ENCODE results near the gene FRMPD2. TPM values are rescaled to one million over a fixed set of nuclear protein-coding genes. Genes with fewer than 3 reads are reported as not detected.
A peak's percentile ranks its signal among the peaks of the same experiment; 100 is the strongest.

FRMPD2 gene
- total RNA-seq, 1 experiment from 2014 or later: 0.30 TPM

DNA sequence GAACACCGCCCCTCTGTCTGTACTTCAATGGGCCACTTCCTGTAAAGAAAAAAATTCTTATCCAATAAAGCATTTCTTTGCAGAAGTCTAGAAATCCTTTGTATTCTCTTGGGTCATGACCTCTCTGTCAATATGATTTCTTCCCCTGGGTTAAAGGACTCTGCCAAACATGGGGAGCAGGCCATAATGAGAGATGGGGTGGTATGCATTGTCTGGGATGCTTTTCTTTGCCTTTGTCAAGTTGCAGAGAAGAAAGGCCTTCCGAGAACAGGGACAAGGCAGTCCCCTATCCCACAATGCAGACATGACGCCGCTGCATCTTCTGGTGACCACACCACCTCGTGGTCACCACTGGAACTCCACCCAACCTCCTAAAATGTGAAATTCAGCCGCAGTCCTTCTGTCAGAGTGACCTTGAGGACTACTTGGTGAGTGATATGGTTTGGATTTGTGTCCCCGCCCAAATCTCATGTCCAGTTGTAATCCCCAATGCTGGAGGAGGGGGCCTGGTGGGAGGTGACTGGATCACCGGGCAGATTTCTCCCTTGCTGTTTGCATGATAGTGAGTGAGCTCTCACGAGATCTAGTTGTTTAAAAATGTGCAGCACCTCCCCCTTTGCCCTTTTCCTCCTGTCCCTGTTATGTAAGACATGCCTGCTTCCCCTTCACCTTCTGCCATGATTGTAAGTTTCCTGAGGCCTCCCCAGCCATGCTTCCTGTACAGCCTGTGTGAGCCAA is 15.2 kb upstream of the FRMPD2 start:
- no peaks in the 10 kb centered on the region for H3K79me2 ChIP-seq (ENCODE audit: insufficient read depth, low read length)

DNA sequence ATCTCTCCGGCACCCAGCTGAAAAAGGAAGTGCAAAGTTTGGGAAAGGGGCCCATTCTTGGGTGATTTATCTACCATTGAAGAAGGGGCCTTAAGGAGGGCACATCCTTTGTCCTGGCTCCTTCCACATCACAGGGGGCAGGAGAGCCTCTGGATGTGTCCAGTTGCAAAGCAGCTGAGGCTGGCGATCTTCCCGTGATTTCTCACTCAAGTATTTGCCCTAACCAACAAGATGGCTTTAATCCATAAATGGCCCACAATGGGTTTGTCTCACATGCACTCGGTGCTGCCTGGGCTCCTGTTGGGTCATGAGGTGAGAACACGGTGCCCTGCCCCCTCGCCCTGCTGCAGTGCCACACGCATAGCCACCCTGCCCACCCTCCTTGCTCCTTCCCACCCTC is 14.2 kb upstream of the FRMPD2 start:
- Histone ChIP-seq H3K27ac (ENCODE audit: low read depth, low read length) (no peak overlapping the region), H2AFZ (ENCODE audit: low read depth, low read length, poor library complexity, severe bottlenecking) (no peak overlapping the region), H3K4me1 (ENCODE audit: control insufficient read depth in 1 of 2, insufficient read depth in 2 of 2, low read length in 2 of 2) (peaks cover 2 to 7% of the 10 kb centered on the region in 2 experiments; a peak in 2 of 4 replicates), H3K79me2 (ENCODE audit: insufficient read depth, low read length) (no peaks in the 10 kb centered on the region), H3K4me2 (ENCODE audit: low read length) (no peak overlapping the region), H3K9ac (ENCODE audit: low read length) (no peak overlapping the region), H3K9me2 (ENCODE audit: insufficient read depth) (no peaks in the 10 kb centered on the region), H4K20me1 (ENCODE audit: insufficient read depth) (no peaks in the 10 kb centered on the region), H3K4me3 (replicated peaks in 1 of 2; ENCODE audit: low read depth in 1 of 2, low read length in 2 of 2) (no peak overlapping the region), H3K27me3 (ENCODE audit: insufficient read depth, low read length) (no peaks in the 10 kb centered on the region), H3K36me3 (ENCODE audit: control insufficient read depth in 1 of 2, insufficient read depth in 2 of 2, low read length in 2 of 2) (no peaks in the 10 kb centered on the region), H3K9me3 (ENCODE audit: control insufficient read depth in 1 of 2, insufficient read depth in 1 of 2, low read depth in 1 of 2, low read length in 2 of 2) (peaks cover 0 to 4% of the 10 kb centered on the region in 2 experiments; a peak in 1 of 4 replicates)
- DNase-seq (ENCODE audit: low read depth, low spot score) (no peak), ATAC-seq (no peak)
- intact Hi-C loops (cut with micrococcal nuclease): loop anchor here (1.0 kb wide), 1 partner anchor 73 kb away; no protein-coding TSS in a partner anchor
- CTCF ChIA-PET: interaction anchor here (1.6 kb wide), 1 partner anchor 12 kb away, joined by 4 read pairs; no protein-coding TSS in a partner anchor
- BruUV-seq (replicated peaks): no TSS peak
- POLR2A ChIA-PET: no interaction called here
- RAD21 ChIA-PET (ENCODE audit: low non-redundant PET in 1 of 2, low total read pairs in 2 of 2, uncharacterized antibody in 2 of 2, unreplicated experiment in 2 of 2): no interaction called here
- TF ChIP-seq FOSL1 (IDR thresholded peaks at IDR 0.05; ENCODE audit: low read depth) (no peak), EGR1 (IDR thresholded peaks at IDR 0.05; ENCODE audit: low read depth) (no peak), TCF7L2 (IDR thresholded peaks at IDR 0.05; ENCODE audit: borderline replicate concordance, extremely low read depth, insufficient read depth, insufficient read length) (no peak), EZH2 (IDR thresholded peaks at IDR 0.05) (no peak), POLR2A (IDR thresholded peaks at IDR 0.05; ENCODE audit: borderline replicate concordance, extremely low read depth, insufficient read depth, insufficient read length) (no peak), JUND (IDR thresholded peaks at IDR 0.05) (no peak)
- TF ChIP-seq, protein P1, sequence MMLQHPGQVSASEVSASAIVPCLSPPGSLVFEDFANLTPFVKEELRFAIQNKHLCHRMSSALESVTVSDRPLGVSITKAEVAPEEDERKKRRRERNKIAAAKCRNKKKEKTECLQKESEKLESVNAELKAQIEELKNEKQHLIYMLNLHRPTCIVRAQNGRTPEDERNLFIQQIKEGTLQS (IDR thresholded peaks at IDR 0.05): no peak
- TF ChIP-seq, protein P2, sequence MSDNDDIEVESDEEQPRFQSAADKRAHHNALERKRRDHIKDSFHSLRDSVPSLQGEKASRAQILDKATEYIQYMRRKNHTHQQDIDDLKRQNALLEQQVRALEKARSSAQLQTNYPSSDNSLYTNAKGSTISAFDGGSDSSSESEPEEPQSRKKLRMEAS (IDR thresholded peaks at IDR 0.05): no peak
- TF ChIP-seq, protein P3, sequence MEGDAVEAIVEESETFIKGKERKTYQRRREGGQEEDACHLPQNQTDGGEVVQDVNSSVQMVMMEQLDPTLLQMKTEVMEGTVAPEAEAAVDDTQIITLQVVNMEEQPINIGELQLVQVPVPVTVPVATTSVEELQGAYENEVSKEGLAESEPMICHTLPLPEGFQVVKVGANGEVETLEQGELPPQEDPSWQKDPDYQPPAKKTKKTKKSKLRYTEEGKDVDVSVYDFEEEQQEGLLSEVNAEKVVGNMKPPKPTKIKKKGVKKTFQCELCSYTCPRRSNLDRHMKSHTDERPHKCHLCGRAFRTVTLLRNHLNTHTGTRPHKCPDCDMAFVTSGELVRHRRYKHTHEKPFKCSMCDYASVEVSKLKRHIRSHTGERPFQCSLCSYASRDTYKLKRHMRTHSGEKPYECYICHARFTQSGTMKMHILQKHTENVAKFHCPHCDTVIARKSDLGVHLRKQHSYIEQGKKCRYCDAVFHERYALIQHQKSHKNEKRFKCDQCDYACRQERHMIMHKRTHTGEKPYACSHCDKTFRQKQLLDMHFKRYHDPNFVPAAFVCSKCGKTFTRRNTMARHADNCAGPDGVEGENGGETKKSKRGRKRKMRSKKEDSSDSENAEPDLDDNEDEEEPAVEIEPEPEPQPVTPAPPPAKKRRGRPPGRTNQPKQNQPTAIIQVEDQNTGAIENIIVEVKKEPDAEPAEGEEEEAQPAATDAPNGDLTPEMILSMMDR (IDR thresholded peaks at IDR 0.05 in 2 of 3, conservative IDR thresholded peaks at IDR 0.05 in 1 of 3; ENCODE audit: borderline replicate concordance in 1 of 3, insufficient read depth in 1 of 3, low read depth in 2 of 3, low read length in 2 of 3): no peak

More for the DNA sequence above, 15.2 kb upstream of the FRMPD2 start:
- DNase-seq (ENCODE audit: low read depth, low spot score) (peak; percentile 57), ATAC-seq (peak; percentile 91)
- RAD21 ChIA-PET (ENCODE audit: low non-redundant PET in 1 of 2, low total read pairs in 2 of 2, uncharacterized antibody in 2 of 2, unreplicated experiment in 2 of 2): no interaction called here
- H3K27ac ChIP-seq (ENCODE audit: low read depth, low read length): no peak overlapping the region
- POLR2A ChIA-PET: no interaction called here
- no peak overlapping the region for H3K4me3 ChIP-seq (replicated peaks in 1 of 2; ENCODE audit: low read depth in 1 of 2, low read length in 2 of 2)
- 0 out of 2 replicates have a peak overlapping the region, but pooled peaks have one; percentile 6 for H3K4me2 ChIP-seq (ENCODE audit: low read length)
- no peaks in the 10 kb centered on the region for H3K27me3 ChIP-seq (ENCODE audit: insufficient read depth, low read length)
- intact Hi-C loops (cut with micrococcal nuclease): loop anchor here (1.0 kb wide), 1 partner anchor 74 kb away; no protein-coding TSS in a partner anchor
- CTCF ChIA-PET: interaction anchor here (0.7 to 1.6 kb wide), 7 partner anchors 10 to 217 kb away, joined by 3 to 5 read pairs (median 4); no protein-coding TSS in a partner anchor
- H3K4me1 ChIP-seq (ENCODE audit: control insufficient read depth in 1 of 2, insufficient read depth in 2 of 2, low read length in 2 of 2): peaks cover 2 to 7% of the 10 kb centered on the region in 2 experiments; a peak in 2 of 4 replicates
- H2AFZ ChIP-seq (ENCODE audit: low read depth, low read length, poor library complexity, severe bottlenecking): peak overlapping the region; percentile 91
- no peak for TF ChIP-seq POLR2A (IDR thresholded peaks at IDR 0.05; ENCODE audit: borderline replicate concordance, extremely low read depth, insufficient read depth, insufficient read length)
- TF ChIP-seq, protein P3 (IDR thresholded peaks at IDR 0.05 in 2 of 3, conservative IDR thresholded peaks at IDR 0.05 in 1 of 3; ENCODE audit: borderline replicate concordance in 1 of 3, insufficient read depth in 1 of 3, low read depth in 2 of 3, low read length in 2 of 3): peak; percentile 59 to 83 (median 76)
- TF ChIP-seq RAD21 (IDR thresholded peaks at IDR 0.05; ENCODE audit: low read depth): peak; percentile 69
- no peaks in the 10 kb centered on the region for H3K36me3 ChIP-seq (ENCODE audit: control insufficient read depth in 1 of 2, insufficient read depth in 2 of 2, low read length in 2 of 2)
- H3K9me3 ChIP-seq (ENCODE audit: control insufficient read depth in 1 of 2, insufficient read depth in 1 of 2, low read depth in 1 of 2, low read length in 2 of 2): no peaks in the 10 kb centered on the region
- no peak overlapping the region for H3K9ac ChIP-seq (ENCODE audit: low read length)
- H4K20me1 ChIP-seq (ENCODE audit: insufficient read depth): no peaks in the 10 kb centered on the region
- H3K9me2 ChIP-seq (ENCODE audit: insufficient read depth): no peaks in the 10 kb centered on the region
- BruUV-seq (replicated peaks): no TSS peak
